WTC11 (cell line): Measurements from ENCODE around the gene PPP1R16B. TPM values are rescaled to one million over a fixed set of nuclear protein-coding genes. Genes with fewer than 3 reads are reported as not detected.

Experiments used
- ATAC-seq: fragments of 200-7000 bp; cut with Tn5 transposase; 2 replicates; pipeline ENCODE4 v1.10.0; 2021; ENCODE audit warnings: mild to moderate bottlenecking, moderate library complexity
- CTCF ChIA-PET: fragments of 300-600 bp; sonication (Branson Sonifier 250); formaldehyde crosslinking; loops from one replicate; lab custom pipeline; 2021; ENCODE audit warnings: antibody characterized with exemption; lab: Charles Lee
- POLR2A ChIA-PET: fragments of 350-600 bp; sonication (Branson Sonifier 250); formaldehyde crosslinking; loops from one replicate; lab custom pipeline; 2021; ENCODE audit warnings: antibody characterized with exemption; lab: Charles Lee
- DNase-seq: peaks from one replicate; pipeline ENCODE4 v3.0.0; 2021; ENCODE audit warnings: low spot score
- H3K27ac Mint-ChIP-seq: 2 replicates; pipeline ENCODE4 v1.8.0; 2021; ENCODE audit warnings: mixed read lengths
- H3K27me3 Mint-ChIP-seq: 2 replicates; pipeline ENCODE4 v1.8.0; 2021; ENCODE audit warnings: low read depth, mild to moderate bottlenecking, moderate library complexity, mixed read lengths
- H3K36me3 Mint-ChIP-seq: 2 replicates; pipeline ENCODE4 v1.8.0; 2021; ENCODE audit warnings: mixed read lengths
- H3K4me1 Mint-ChIP-seq: 2 replicates; pipeline ENCODE4 v1.8.0; 2022; ENCODE audit warnings: mixed read lengths
- H3K4me3 Mint-ChIP-seq: 2 replicates; pipeline ENCODE4 v1.8.0; 2021; ENCODE audit warnings: mild to moderate bottlenecking, moderate library complexity, mixed read lengths
- H3K9me3 Mint-ChIP-seq: 2 replicates; pipeline ENCODE4 v1.8.0; 2021; ENCODE audit warnings: mixed read lengths
- CBFB ChIP-seq: sonication (generic); formaldehyde crosslinking; IDR thresholded peaks from 2 replicates; pipeline ENCODE4 v1.8.1; 2022; ENCODE audit warnings: mild to moderate bottlenecking, low read depth, missing genetic modification reagents
- CREB1 ChIP-seq: sonication (generic); formaldehyde crosslinking; IDR thresholded peaks from 2 replicates; pipeline ENCODE4 v1.8.0; 2023; ENCODE audit warnings: mild to moderate bottlenecking, missing genetic modification reagents
- ELF4 ChIP-seq: sonication (generic); formaldehyde crosslinking; IDR thresholded peaks from 2 replicates; pipeline ENCODE4 v1.8.1; 2022; ENCODE audit warnings: low read depth, mild to moderate bottlenecking, moderate library complexity, missing genetic modification reagents
- ESRRA ChIP-seq: sonication (generic); formaldehyde crosslinking; IDR thresholded peaks from 2 replicates; pipeline ENCODE4 v1.8.1; 2022; ENCODE audit warnings: mild to moderate bottlenecking, missing genetic modification reagents, borderline replicate concordance
- FOXK1 ChIP-seq: sonication (generic); formaldehyde crosslinking; IDR thresholded peaks from 2 replicates; pipeline ENCODE4 v1.8.0; 2022; ENCODE audit warnings: mild to moderate bottlenecking, moderate library complexity, missing genetic modification reagents
- FOXP1 ChIP-seq: sonication (generic); formaldehyde crosslinking; IDR thresholded peaks from 2 replicates; pipeline ENCODE4 v1.8.0; 2022; ENCODE audit warnings: missing genetic modification reagents, mild to moderate bottlenecking, moderate library complexity, borderline replicate concordance
- GABPB1 ChIP-seq: sonication (generic); formaldehyde crosslinking; IDR thresholded peaks from 2 replicates; pipeline ENCODE4 v1.8.1; 2023; ENCODE audit warnings: mild to moderate bottlenecking, missing genetic modification reagents
- JAZF1 ChIP-seq: fragments of 250-450 bp; sonication (Bioruptor Pico); IDR thresholded peaks from 2 replicates; pipeline ENCODE4 v1.9.0; 2021; ENCODE audit warnings: moderate library complexity, mild to moderate bottlenecking, inconsistent platforms
- MYBL2 ChIP-seq: sonication (generic); formaldehyde crosslinking; IDR thresholded peaks from 2 replicates; pipeline ENCODE4 v1.8.1; 2023; ENCODE audit warnings: mild to moderate bottlenecking, moderate library complexity, missing genetic modification reagents
- NR2C2 ChIP-seq: sonication (generic); formaldehyde crosslinking; IDR thresholded peaks from 2 replicates; pipeline ENCODE4 v1.8.0; 2022; ENCODE audit warnings: mild to moderate bottlenecking, missing genetic modification reagents
- OVOL2 ChIP-seq: fragments of 250-450 bp; sonication (Bioruptor Pico); IDR thresholded peaks from 2 replicates; pipeline ENCODE4 v1.9.0; 2021; ENCODE audit warnings: mild to moderate bottlenecking, borderline replicate concordance
- SMAD4 ChIP-seq: sonication (generic); formaldehyde crosslinking; IDR thresholded peaks from 2 replicates; pipeline ENCODE4 v1.8.0; 2022; ENCODE audit warnings: mild to moderate bottlenecking, missing genetic modification reagents
- TEAD1 ChIP-seq: sonication (generic); formaldehyde crosslinking; IDR thresholded peaks from 2 replicates; pipeline ENCODE4 v1.8.0; 2022; ENCODE audit warnings: mild to moderate bottlenecking, missing genetic modification reagents
- ZBTB21 ChIP-seq: sonication (generic); formaldehyde crosslinking; IDR thresholded peaks from 2 replicates; pipeline ENCODE4 v1.8.1; 2023; ENCODE audit warnings: mild to moderate bottlenecking, missing genetic modification reagents, borderline replicate concordance
- ZNF219 ChIP-seq: sonication (generic); formaldehyde crosslinking; IDR thresholded peaks from 2 replicates; pipeline ENCODE4 v1.8.0; 2023; ENCODE audit warnings: missing genetic modification reagents, mild to moderate bottlenecking, borderline replicate concordance
- ZNF232 ChIP-seq: sonication (generic); formaldehyde crosslinking; IDR thresholded peaks from 2 replicates; pipeline ENCODE4 v1.8.0; 2022; ENCODE audit warnings: mild to moderate bottlenecking, missing genetic modification reagents
- ZNF317 ChIP-seq: sonication (generic); formaldehyde crosslinking; IDR thresholded peaks from 2 replicates; pipeline ENCODE4 v1.8.1; 2023; ENCODE audit warnings: low read depth, mild to moderate bottlenecking, moderate library complexity, missing genetic modification reagents, borderline replicate concordance
- total RNA-seq: library from RNA; stranded (reverse); gene quantifications from 3 replicates; pipeline ENCODE4 v1.2.3, GENCODE V29; 2021
- TF ChIP-seq, protein P1 (sequence below): sonication (generic); formaldehyde crosslinking; IDR thresholded peaks from 2 replicates; pipeline ENCODE4 v1.8.1; 2022; ENCODE audit warnings: missing genetic modification reagents, borderline replicate concordance
- TF ChIP-seq, protein P2 (sequence below): sonication (generic); formaldehyde crosslinking; IDR thresholded peaks from 2 replicates; pipeline ENCODE4 v1.8.1; 2023; ENCODE audit warnings: mild to moderate bottlenecking, missing genetic modification reagents, borderline replicate concordance
- TF ChIP-seq, protein P3 (sequence below): sonication (generic); formaldehyde crosslinking; IDR thresholded peaks from 2 replicates; pipeline ENCODE4 v1.8.1; 2023; ENCODE audit warnings: mild to moderate bottlenecking, missing genetic modification reagents
- TF ChIP-seq, protein P4 (sequence below): fragments of 250-450 bp; sonication (Bioruptor Pico); conservative IDR thresholded peaks from 2 replicates; pipeline ENCODE4 v1.9.0; 2021; ENCODE audit warnings: mild to moderate bottlenecking

PPP1R16B gene
- total RNA-seq, 1 experiment from 2014 or later, result 12.0 TPM

DNA sequence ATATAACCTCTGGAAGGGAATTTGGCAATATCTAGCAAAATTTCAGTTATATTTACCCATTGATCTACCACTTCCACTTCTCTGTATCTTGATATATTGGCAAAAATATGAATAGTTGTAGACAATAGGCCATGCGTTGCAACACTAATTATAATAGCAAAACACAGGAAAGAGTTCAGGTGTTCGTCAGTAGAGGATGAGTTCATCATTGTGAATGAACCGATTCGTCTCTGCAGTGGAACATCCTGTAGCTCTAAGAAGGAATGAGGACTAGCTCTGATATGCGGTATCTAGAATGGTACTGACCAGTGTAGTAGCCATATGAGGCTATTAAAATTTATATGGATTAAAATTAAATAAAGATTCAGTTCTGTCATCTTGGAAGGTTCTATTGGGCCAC is 129.0 kb downstream of the PPP1R16B start:
- POLR2A ChIA-PET, result no interaction called here
- no peak for TF ChIP-seq CREB1 (CRISPR knock-in tag)
- no peak for TF ChIP-seq FOXK1 (CRISPR knock-in tag)
- TF ChIP-seq, all 79 proteins: peak for 0

DNA sequence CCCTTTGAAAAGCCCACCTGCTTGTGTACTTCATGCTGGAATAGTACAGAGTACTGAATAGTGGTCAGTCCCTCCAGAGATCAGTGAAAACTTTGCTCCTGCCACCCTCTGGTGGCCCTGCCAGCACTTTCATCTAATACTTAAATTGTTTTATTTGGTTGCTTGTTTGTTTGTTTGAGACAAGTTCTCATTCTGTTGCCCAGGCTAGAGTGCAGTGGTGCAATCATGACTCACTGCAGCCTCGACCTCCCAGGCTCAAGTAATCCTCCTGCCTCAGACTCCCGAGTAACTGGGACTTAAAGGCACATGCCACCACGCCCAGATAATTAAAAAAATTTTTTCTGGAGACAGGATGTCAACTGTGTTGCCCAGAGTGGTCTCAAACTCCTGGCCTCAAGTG is 129.8 kb downstream of the PPP1R16B start:
- no peak overlapping the region for H3K27ac Mint-ChIP-seq
- TF ChIP-seq, protein P1, sequence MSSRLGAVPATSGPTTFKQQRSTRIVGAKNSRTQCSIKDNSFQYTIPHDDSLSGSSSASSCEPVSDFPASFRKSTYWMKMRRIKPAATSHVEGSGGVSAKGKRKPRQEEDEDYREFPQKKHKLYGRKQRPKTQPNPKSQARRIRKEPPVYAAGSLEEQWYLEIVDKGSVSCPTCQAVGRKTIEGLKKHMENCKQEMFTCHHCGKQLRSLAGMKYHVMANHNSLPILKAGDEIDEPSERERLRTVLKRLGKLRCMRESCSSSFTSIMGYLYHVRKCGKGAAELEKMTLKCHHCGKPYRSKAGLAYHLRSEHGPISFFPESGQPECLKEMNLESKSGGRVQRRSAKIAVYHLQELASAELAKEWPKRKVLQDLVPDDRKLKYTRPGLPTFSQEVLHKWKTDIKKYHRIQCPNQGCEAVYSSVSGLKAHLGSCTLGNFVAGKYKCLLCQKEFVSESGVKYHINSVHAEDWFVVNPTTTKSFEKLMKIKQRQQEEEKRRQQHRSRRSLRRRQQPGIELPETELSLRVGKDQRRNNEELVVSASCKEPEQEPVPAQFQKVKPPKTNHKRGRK (CRISPR knock-in tag), result no peak
- TF ChIP-seq GABPB1 (CRISPR knock-in tag) (peak; percentile 39; the same call in 1 of the 2 replicates), ESRRA (no peak), FOXP1 (CRISPR knock-in tag) (no peak)
- TF ChIP-seq, all 79 proteins: peak for 1
- H3K27me3 Mint-ChIP-seq, result no peaks in the 10 kb centered on the region; the same call in 1 of the 2 replicates
- POLR2A ChIA-PET, result no interaction called here
- 0 out of 2 replicates have a peak, but pooled peaks have one; percentile 16 for ATAC-seq
- H3K4me3 Mint-ChIP-seq, result no peak overlapping the region
- DNase-seq, result no peak
- no peaks in the 10 kb centered on the region for H3K9me3 Mint-ChIP-seq
- CTCF ChIA-PET, result interaction anchor here (1.3 kb wide), 1 partner anchor 9 kb away, joined by 4 read pairs; the partner anchor contains the start of gene FAM83D
- peaks cover 43% of the 10 kb centered on the region for H3K36me3 Mint-ChIP-seq
- peaks cover 43% of the 10 kb centered on the region for H3K4me1 Mint-ChIP-seq

More for the DNA sequence above, 129.0 kb downstream of the PPP1R16B start:
- H3K36me3 Mint-ChIP-seq, result peaks cover 42% of the 10 kb centered on the region
- no peaks in the 10 kb centered on the region for H3K9me3 Mint-ChIP-seq
- no peak for DNase-seq
- ATAC-seq, result no peak
- no peaks in the 10 kb centered on the region; the same call in 1 of the 2 replicates for H3K27me3 Mint-ChIP-seq
- H3K27ac Mint-ChIP-seq, result no peak overlapping the region
- CTCF ChIA-PET, result interaction anchor here (0.8 kb wide), 1 partner anchor 26 kb away, joined by 4 read pairs; no protein-coding TSS in a partner anchor
- H3K4me3 Mint-ChIP-seq, result no peak overlapping the region
- peaks cover 48% of the 10 kb centered on the region for H3K4me1 Mint-ChIP-seq

DNA sequence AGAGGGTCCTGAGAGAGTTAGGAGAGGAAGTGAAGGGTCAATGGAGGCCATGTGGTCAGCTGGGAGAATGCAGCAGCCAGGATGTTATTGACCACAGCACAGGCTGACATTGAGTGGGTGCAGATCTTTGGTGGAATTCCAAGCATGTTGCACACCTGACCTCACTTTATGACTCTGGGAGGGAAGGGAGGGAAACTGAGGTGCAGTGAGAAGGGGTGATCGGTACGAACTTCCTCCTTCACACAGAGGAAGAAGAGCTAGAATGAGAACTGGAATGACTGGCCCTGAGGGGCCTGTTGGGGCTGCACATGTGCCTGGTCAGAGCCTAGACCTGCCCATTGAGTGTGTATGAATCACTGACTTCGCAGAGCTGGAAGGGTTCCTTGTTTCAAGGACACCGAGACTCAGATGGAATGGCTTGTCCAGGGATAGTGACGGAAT is 130.5 kb downstream of the PPP1R16B start:
- ATAC-seq (no peak), DNase-seq (no peak)
- ChIA-PET CTCF (interaction anchor here (0.5 to 1.3 kb wide), 3 partner anchors 10 to 53 kb away, joined by 3 to 4 read pairs (median 4); partner anchors contain the start of gene FAM83D), POLR2A (interaction anchor here (1.4 kb wide), 1 partner anchor 9 kb away, joined by 7 read pairs; the partner anchor contains the start of gene FAM83D)
- peaks cover 41% of the 10 kb centered on the region for H3K36me3 Mint-ChIP-seq
- H3K27me3 Mint-ChIP-seq, result no peaks in the 10 kb centered on the region; the same call in 1 of the 2 replicates
- no peak overlapping the region for H3K4me3 Mint-ChIP-seq
- H3K4me1 Mint-ChIP-seq, result peaks cover 40% of the 10 kb centered on the region
- H3K27ac Mint-ChIP-seq, result peak overlapping the region; percentile 45
- H3K9me3 Mint-ChIP-seq, result no peaks in the 10 kb centered on the region
- TF ChIP-seq ELF4 (CRISPR knock-in tag), result no peak
- no peak for TF ChIP-seq ZNF232 (CRISPR knock-in tag)
- TF ChIP-seq, protein P2, sequence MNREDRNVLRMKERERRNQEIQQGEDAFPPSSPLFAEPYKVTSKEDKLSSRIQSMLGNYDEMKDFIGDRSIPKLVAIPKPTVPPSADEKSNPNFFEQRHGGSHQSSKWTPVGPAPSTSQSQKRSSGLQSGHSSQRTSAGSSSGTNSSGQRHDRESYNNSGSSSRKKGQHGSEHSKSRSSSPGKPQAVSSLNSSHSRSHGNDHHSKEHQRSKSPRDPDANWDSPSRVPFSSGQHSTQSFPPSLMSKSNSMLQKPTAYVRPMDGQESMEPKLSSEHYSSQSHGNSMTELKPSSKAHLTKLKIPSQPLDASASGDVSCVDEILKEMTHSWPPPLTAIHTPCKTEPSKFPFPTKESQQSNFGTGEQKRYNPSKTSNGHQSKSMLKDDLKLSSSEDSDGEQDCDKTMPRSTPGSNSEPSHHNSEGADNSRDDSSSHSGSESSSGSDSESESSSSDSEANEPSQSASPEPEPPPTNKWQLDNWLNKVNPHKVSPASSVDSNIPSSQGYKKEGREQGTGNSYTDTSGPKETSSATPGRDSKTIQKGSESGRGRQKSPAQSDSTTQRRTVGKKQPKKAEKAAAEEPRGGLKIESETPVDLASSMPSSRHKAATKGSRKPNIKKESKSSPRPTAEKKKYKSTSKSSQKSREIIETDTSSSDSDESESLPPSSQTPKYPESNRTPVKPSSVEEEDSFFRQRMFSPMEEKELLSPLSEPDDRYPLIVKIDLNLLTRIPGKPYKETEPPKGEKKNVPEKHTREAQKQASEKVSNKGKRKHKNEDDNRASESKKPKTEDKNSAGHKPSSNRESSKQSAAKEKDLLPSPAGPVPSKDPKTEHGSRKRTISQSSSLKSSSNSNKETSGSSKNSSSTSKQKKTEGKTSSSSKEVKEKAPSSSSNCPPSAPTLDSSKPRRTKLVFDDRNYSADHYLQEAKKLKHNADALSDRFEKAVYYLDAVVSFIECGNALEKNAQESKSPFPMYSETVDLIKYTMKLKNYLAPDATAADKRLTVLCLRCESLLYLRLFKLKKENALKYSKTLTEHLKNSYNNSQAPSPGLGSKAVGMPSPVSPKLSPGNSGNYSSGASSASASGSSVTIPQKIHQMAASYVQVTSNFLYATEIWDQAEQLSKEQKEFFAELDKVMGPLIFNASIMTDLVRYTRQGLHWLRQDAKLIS (CRISPR knock-in tag), result no peak
- no peak for TF ChIP-seq NR2C2
- TF ChIP-seq, protein P3, sequence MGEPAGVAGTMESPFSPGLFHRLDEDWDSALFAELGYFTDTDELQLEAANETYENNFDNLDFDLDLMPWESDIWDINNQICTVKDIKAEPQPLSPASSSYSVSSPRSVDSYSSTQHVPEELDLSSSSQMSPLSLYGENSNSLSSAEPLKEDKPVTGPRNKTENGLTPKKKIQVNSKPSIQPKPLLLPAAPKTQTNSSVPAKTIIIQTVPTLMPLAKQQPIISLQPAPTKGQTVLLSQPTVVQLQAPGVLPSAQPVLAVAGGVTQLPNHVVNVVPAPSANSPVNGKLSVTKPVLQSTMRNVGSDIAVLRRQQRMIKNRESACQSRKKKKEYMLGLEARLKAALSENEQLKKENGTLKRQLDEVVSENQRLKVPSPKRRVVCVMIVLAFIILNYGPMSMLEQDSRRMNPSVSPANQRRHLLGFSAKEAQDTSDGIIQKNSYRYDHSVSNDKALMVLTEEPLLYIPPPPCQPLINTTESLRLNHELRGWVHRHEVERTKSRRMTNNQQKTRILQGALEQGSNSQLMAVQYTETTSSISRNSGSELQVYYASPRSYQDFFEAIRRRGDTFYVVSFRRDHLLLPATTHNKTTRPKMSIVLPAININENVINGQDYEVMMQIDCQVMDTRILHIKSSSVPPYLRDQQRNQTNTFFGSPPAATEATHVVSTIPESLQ (CRISPR knock-in tag), result no peak
- TF ChIP-seq, protein P4, sequence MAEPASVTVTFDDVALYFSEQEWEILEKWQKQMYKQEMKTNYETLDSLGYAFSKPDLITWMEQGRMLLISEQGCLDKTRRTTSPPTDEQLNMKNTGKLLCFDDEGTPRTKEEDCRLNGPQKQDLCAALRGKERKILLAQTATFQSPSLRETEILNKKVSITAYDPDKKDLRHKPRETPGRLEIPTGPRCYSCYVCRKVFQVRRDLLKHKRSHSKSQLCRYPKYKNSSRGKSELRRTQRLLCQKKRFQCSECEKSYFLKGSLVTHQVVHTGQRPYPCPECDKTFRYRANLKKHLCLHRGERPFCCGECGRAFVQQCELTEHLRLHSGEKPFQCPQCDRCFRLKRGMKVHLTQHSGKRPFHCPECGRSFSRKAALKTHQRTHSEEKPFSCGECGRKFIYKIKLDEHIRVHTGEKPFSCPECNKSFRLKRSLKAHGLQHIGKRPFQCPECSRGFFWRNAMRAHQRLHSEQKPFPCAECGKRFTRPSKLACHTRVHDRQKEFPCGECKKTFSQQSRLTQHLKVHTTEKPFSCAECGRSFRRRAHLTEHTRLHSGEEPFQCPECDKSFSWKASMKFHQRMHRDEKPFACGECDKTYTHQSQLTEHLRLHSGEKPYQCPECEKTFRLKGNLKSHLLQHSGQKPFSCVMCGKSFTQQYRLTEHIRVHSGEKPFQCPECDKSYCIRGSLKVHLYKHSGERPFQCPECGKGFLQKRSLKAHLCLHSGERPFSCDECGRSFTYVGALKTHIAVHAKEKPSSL (CRISPR knock-in tag), result no peak
- TF ChIP-seq OVOL2 (CRISPR knock-in tag), result no peak
- TF ChIP-seq ZBTB21 (CRISPR knock-in tag), result no peak
- no peak for TF ChIP-seq CBFB (CRISPR knock-in tag)
- no peak for TF ChIP-seq JAZF1 (CRISPR knock-in tag)
- no peak for TF ChIP-seq ZNF317 (CRISPR knock-in tag)
- TF ChIP-seq ZNF219 (CRISPR knock-in tag), result no peak
- no peak for TF ChIP-seq TEAD1 (CRISPR knock-in tag)
- no peak for TF ChIP-seq MYBL2 (CRISPR knock-in tag)
- no peak for TF ChIP-seq SMAD4 (CRISPR knock-in tag)
